K562 (cell line): ENCODE results near the gene RAPGEF5. TPM values are rescaled to one million over a fixed set of nuclear protein-coding genes. Genes with fewer than 3 reads are reported as not detected.

ENCODE experiments used
- ATF1 ChIP-seq, 2 experiments: fragments of 450-650 bp in 1 of 2; IDR thresholded peaks; 2 replicates each; pipeline ENCODE4 v1.6.1; 2016; ENCODE audit warnings: missing compliant biosample characterization in 1 of 2, missing genetic modification characterization in 1 of 2
- CBFA2T3 ChIP-seq: fragments of 450-650 bp; IDR thresholded peaks from 2 replicates; pipeline ENCODE4 v1.6.1; 2017
- CBX2 ChIP-seq: fragments of 200-600 bp; sonication (generic); IDR thresholded peaks from one replicate; pipeline ENCODE4 v1.6.1; 2012; ENCODE audit warnings: mild to moderate bottlenecking, low read length, inconsistent platforms; ENCODE audit not compliant: insufficient read depth, poor library complexity, severe bottlenecking
- ESRRB ChIP-seq: fragments of 250-450 bp; sonication (Bioruptor Pico); IDR thresholded peaks from 2 replicates; pipeline ENCODE4 v1.5.0; 2020; ENCODE audit warnings: mild to moderate bottlenecking, moderate library complexity, borderline replicate concordance
- HDAC1 ChIP-seq, 2 experiments: fragments of 450-650 bp; IDR thresholded peaks; 2 replicates each; pipeline ENCODE4 v1.6.1; 2016 to 2017; ENCODE audit warnings: inconsistent platforms in 1 of 2, mild to moderate bottlenecking in 1 of 2, moderate library complexity in 1 of 2
- JUND ChIP-seq, 2 experiments: IDR thresholded peaks; 2 replicates in 1 of 2; 3 replicates in 1 of 2; pipeline ENCODE4 v1.6.1; 2011; ENCODE audit warnings: borderline replicate concordance in 2 of 2, low read depth in 2 of 2, low read length in 2 of 2, improper control_type of control experiment in 1 of 2, missing biosample characterization in 1 of 2, missing genetic modification characterization in 1 of 2, missing genetic modification reagents in 1 of 2
- KAT8 ChIP-seq: fragments of 450-650 bp; IDR thresholded peaks from 2 replicates; pipeline ENCODE4 v1.6.1; 2016; ENCODE audit warnings: low read depth, mild to moderate bottlenecking
- NCOR1 ChIP-seq: fragments of 450-650 bp; IDR thresholded peaks from 2 replicates; pipeline ENCODE4 v1.6.1; 2016; ENCODE audit warnings: mild to moderate bottlenecking, moderate library complexity
- NR2C1 ChIP-seq, 2 experiments: fragments of 450-650 bp; IDR thresholded peaks; 2 replicates each; pipeline ENCODE4 v1.6.1; 2017; ENCODE audit warnings: mild to moderate bottlenecking in 2 of 2, antibody characterized with exemption in 1 of 2, inconsistent platforms in 1 of 2, missing compliant biosample characterization in 1 of 2, missing genetic modification characterization in 1 of 2
- ZBTB43 ChIP-seq: sonication (generic); formaldehyde crosslinking; IDR thresholded peaks from 2 replicates; pipeline ENCODE4 v1.8.0; 2023; ENCODE audit warnings: mild to moderate bottlenecking, missing genetic modification reagents
- ZNF175 ChIP-seq: fragments of 200-800 bp; sonication (Bioruptor generic); IDR thresholded peaks from 2 replicates; pipeline ENCODE4 v1.6.1; 2016; ENCODE audit warnings: low read depth, mild to moderate bottlenecking, missing genetic modification characterization, missing compliant biosample characterization
- ZNF395 ChIP-seq: fragments of 200-800 bp; sonication (Bioruptor generic); IDR thresholded peaks from 2 replicates; pipeline ENCODE4 v1.6.1; 2017; ENCODE audit warnings: missing genetic modification characterization, missing compliant biosample characterization
- ZNF639 ChIP-seq, 2 experiments: fragments of 200-800 bp in 1 of 2; sonication (Bioruptor generic) in 1 of 2; sonication (generic) in 1 of 2; formaldehyde crosslinking in 1 of 2; IDR thresholded peaks in 1 of 2; conservative IDR thresholded peaks in 1 of 2; 2 replicates each; pipeline versions ENCODE4 v1.5.0 to v1.6.1; 2016 to 2020; ENCODE audit warnings: missing compliant biosample characterization in 1 of 2, missing genetic modification characterization in 1 of 2, missing genetic modification reagents in 1 of 2
- polyA plus RNA-seq, 8 experiments: library from polyadenylated mRNA; depleted of rRNA in 4 of 8; stranded (reverse) in 5 of 8; unstranded in 3 of 8; fragments of >200 nt; fragmentation: Nextera tagmentation in 2 of 8; fragmentation: Illumina TruSeq in 1 of 8; extraction: Ambion mirVana in 2 of 8; extraction: Trizol in 1 of 8; gene quantifications; 2 replicates each; pipeline versions ENCODE4 v1.2.1 to v1.2.3, GENCODE V29; 2011 to 2014; ENCODE audit warnings: inconsistent platforms in 1 of 8, missing spikeins in 1 of 8
- total RNA-seq, 7 experiments: library from RNA; depleted of rRNA in 6 of 7; stranded (reverse); fragments of >200 nt in 6 of 7; fragmentation: Illumina TruSeq in 2 of 7; extraction: Trizol in 2 of 7; gene quantifications; 2 replicates each; pipeline versions ENCODE4 v1.2.1 to v1.2.3, GENCODE V29; 2011 to 2021; ENCODE audit warnings: low replicate concordance in 1 of 7
- TF ChIP-seq, protein P1 (sequence below): fragments of 450-650 bp; IDR thresholded peaks from 2 replicates; pipeline ENCODE4 v1.6.1; 2018; ENCODE audit warnings: mild to moderate bottlenecking, low read depth; ENCODE audit not compliant: partially characterized antibody
- TF ChIP-seq, protein P2 (sequence below), 3 experiments: fragments of 200-800 bp in 1 of 3; fragments of 250-450 bp in 1 of 3; fragments of 450-650 bp in 1 of 3; sonication (Bioruptor Pico) in 1 of 3; sonication (Bioruptor generic) in 1 of 3; formaldehyde crosslinking in 1 of 3; IDR thresholded peaks; 2 replicates each; pipeline versions ENCODE4 v1.6.1 to v1.8.0; 2016 to 2022; ENCODE audit warnings: mild to moderate bottlenecking in 2 of 3, missing genetic modification characterization in 2 of 3, missing compliant biosample characterization in 1 of 3, moderate library complexity in 1 of 3

RAPGEF5 gene
- total and polyA plus RNA-seq, 9 of the 15 experiments (the other 6 are each of a cell fraction or from before 2014, with no cell fraction given) = 0.39 to 2.0 (median 1.1) TPM

- TF ChIP-seq CBX2 (no peak), NCOR1 (peak; percentile 50; the same call in 1 of the 2 replicates), JUND (IDR thresholded peaks at IDR 0.05; ENCODE audit: borderline replicate concordance, low read depth, low read length) (peak; percentile 22; the same call in 1 of the 2 replicates), JUND (tag; IDR thresholded peaks at IDR 0.05; ENCODE audit: borderline replicate concordance, low read depth, low read length) (peak; percentile 15; the same call in 1 of the 3 replicates), ZNF639 (CRISPR knock-in tag; conservative IDR thresholded peaks at IDR 0.05 in 1 of 2, IDR thresholded peaks at IDR 0.05 in 1 of 2) (0 out of 4 replicates have a peak, but pooled peaks of 1 of the 2 experiments have one; percentile 11), CBFA2T3 (peak; percentile 70), HDAC1 (IDR thresholded peaks at IDR 0.05) (no peak), ATF1 (CRISPR knock-in tag; IDR thresholded peaks at IDR 0.05) (no peak), ATF1 (tag; IDR thresholded peaks at IDR 0.05) (0 out of 2 replicates have a peak, but pooled peaks have one; percentile 37), KAT8 (no peak), ZNF395 (peak; percentile 56; the same call in 1 of the 2 replicates), ZBTB43 (CRISPR knock-in tag) (no peak), ZNF175 (0 out of 2 replicates have a peak, but pooled peaks have one; percentile 32), ESRRB (CRISPR knock-in tag) (no peak), NR2C1 (IDR thresholded peaks at IDR 0.05) (no peak), NR2C1 (tag; IDR thresholded peaks at IDR 0.05) (no peak)
- TF ChIP-seq, protein P1, sequence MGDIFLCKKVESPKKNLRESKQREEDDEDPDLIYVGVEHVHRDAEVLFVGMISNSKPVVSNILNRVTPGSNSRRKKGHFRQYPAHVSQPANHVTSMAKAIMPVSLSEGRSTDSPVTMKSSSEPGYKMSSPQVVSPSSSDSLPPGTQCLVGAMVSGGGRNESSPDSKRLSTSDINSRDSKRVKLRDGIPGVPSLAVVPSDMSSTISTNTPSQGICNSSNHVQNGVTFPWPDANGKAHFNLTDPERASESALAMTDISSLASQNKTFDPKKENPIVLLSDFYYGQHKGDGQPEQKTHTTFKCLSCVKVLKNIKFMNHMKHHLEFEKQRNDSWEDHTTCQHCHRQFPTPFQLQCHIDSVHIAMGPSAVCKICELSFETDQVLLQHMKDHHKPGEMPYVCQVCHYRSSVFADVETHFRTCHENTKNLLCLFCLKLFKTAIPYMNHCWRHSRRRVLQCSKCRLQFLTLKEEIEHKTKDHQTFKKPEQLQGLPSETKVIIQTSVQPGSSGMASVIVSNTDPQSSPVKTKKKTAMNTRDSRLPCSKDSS = no peak
- TF ChIP-seq, protein P2, sequence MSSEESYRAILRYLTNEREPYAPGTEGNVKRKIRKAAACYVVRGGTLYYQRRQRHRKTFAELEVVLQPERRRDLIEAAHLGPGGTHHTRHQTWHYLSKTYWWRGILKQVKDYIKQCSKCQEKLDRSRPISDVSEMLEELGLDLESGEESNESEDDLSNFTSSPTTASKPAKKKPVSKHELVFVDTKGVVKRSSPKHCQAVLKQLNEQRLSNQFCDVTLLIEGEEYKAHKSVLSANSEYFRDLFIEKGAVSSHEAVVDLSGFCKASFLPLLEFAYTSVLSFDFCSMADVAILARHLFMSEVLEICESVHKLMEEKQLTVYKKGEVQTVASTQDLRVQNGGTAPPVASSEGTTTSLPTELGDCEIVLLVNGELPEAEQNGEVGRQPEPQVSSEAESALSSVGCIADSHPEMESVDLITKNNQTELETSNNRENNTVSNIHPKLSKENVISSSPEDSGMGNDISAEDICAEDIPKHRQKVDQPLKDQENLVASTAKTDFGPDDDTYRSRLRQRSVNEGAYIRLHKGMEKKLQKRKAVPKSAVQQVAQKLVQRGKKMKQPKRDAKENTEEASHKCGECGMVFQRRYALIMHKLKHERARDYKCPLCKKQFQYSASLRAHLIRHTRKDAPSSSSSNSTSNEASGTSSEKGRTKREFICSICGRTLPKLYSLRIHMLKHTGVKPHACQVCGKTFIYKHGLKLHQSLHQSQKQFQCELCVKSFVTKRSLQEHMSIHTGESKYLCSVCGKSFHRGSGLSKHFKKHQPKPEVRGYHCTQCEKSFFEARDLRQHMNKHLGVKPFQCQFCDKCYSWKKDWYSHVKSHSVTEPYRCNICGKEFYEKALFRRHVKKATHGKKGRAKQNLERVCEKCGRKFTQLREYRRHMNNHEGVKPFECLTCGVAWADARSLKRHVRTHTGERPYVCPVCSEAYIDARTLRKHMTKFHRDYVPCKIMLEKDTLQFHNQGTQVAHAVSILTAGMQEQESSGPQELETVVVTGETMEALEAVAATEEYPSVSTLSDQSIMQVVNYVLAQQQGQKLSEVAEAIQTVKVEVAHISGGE (CRISPR knock-in tag; IDR thresholded peaks at IDR 0.05) = no peak
Observed at GRCh38 chr7:22301790-22302189, 55.2 kb downstream of the RAPGEF5 start (continued).
